Mucosa of descending colon (tissue), 3 donors: Measurements from ENCODE around the gene PTCD1. TPM values are rescaled to one million over a fixed set of nuclear protein-coding genes. Genes with fewer than 3 reads are reported as not detected.
A peak's percentile ranks its signal among the peaks of the same experiment; 100 is the strongest.

Experiments
- ATAC-seq: fragments of 200-7000 bp; cut with Tn5 transposase; one replicate; pipeline ENCODE4 v1.9.1; 2020; ENCODE audit warnings: mild to moderate bottlenecking, moderate library complexity
- DNase-seq, 3 donors: peaks; one replicate each; pipeline ENCODE4 v3.0.0-alpha.2; 2020
- H3K36me3 ChIP-seq: fragments of 200-600 bp; one replicate; pipeline ENCODE4 v1.8.0; 2021; ENCODE audit warnings: low read depth, mild to moderate bottlenecking
- H3K4me1 ChIP-seq: fragments of 200-600 bp; one replicate; pipeline ENCODE4 v1.8.0; 2021; ENCODE audit warnings: low read depth, mild to moderate bottlenecking
- H3K4me3 ChIP-seq: fragments of 200-600 bp; one replicate; pipeline ENCODE4 v1.8.0; 2021; ENCODE audit warnings: mild to moderate bottlenecking
- H3K9me3 ChIP-seq: fragments of 200-600 bp; one replicate; pipeline ENCODE4 v1.8.0; 2021; ENCODE audit warnings: mild to moderate bottlenecking
- intact Hi-C, 2 donors: fragments of 100-400 bp; cut with DNase I in 1 of 2; cut with micrococcal nuclease in 1 of 2; formaldehyde crosslinking; loops; one replicate each; pipeline versions ENCODE4 v1.11.0 to v1.11.1; 2022; cut with DNase I, micrococcal nuclease
- long read RNA-seq, 2 donors: library from polyadenylated mRNA; unstranded; transcript quantifications; one replicate each; pipeline ENCODE4 v2.0.0, GENCODE V29; 2019 to 2021
- total RNA-seq, 3 donors: library from RNA; stranded (reverse); fragmentation: NEBNext Ultra II Directional in 2 of 3; extraction: Animal tissue kit (Norgen Biotek cat#: 25700) in 2 of 3; gene quantifications; one replicate each; pipeline versions ENCODE4 v1.2.1 to v1.2.4, GENCODE V29; 2021 to 2023
- TF ChIP-seq, protein P1 (sequence below): fragments of 200-600 bp; IDR thresholded peaks from one replicate; pipeline ENCODE4 v1.8.0; 2022; ENCODE audit warnings: antibody characterized with exemption, mild to moderate bottlenecking
- donor health status: DM: no; HTN: no; CAD: no; lungs with moderate emphysema.
- donor health status: DM: no; HTN: no; CAD: no.
- donor health status: DM: no; HTN: yes; CAD: no.

Gene PTCD1, protein sequence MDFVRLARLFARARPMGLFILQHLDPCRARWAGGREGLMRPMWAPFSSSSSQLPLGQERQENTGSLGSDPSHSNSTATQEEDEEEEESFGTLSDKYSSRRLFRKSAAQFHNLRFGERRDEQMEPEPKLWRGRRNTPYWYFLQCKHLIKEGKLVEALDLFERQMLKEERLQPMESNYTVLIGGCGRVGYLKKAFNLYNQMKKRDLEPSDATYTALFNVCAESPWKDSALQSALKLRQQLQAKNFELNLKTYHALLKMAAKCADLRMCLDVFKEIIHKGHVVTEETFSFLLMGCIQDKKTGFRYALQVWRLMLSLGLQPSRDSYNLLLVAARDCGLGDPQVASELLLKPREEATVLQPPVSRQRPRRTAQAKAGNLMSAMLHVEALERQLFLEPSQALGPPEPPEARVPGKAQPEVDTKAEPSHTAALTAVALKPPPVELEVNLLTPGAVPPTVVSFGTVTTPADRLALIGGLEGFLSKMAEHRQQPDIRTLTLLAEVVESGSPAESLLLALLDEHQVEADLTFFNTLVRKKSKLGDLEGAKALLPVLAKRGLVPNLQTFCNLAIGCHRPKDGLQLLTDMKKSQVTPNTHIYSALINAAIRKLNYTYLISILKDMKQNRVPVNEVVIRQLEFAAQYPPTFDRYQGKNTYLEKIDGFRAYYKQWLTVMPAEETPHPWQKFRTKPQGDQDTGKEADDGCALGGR
- 1 to 10 TPM; 4.3 to 9.9 (median 6.6) TPM for total RNA-seq
- long read RNA-seq, donor 1, full-length matches to known transcripts: 19 of 28 reads
- long read RNA-seq, donor 1, partial matches to known transcripts: 0 of 28 reads
- long read RNA-seq, donor 1, other reads (novel, unspliced or antisense): 9 of 28 reads
- long read RNA-seq, donor 2, full-length matches to known transcripts: 6 of 7 reads
- long read RNA-seq, donor 2, partial matches to known transcripts: 0 of 7 reads
- long read RNA-seq, donor 2, other reads (novel, unspliced or antisense): 1 of 7 reads

DNA sequence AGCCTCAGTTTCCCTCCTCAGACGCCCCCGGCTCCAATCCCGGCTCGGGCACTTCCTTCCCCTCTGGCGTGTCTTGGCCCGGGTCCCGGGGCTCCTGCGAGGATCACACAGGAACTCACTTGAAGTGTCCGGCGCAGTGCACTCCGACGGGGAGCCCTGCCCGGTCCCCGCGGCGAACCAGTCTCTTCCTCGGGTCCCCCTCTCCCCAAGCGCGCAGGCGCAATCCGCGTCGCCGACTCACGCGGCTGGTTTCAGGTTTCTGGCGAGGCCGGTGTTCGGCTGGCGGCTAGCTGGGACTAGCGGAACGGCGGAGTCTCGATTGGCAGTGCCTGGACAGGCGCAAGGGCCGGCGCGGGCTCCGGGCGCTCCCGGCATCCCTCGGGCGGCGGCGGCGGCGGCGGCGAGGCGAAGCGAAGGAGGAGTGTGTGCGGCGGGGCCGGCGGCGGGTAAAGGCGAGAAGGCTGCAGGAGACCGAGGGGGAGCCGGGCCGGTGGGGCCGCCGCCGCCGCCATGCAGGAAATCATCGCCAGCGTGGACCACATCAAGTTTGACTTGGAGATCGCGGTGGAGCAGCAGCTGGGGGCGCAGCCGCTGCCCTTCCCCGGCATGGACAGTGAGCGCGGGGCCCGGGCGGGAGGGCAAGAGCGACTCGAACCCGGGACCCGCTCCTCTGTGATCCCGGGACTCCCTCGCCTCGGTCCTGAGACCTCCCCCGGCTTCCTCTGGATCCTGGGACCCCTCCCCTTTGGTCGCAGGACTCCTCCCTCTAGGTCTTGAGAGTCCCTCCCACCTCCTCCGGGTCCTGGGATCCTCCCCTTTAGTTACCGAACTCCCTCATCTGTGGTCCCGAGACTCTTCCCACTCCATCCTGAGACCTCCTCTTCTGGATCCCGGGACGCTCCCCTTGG lies at the start of gene PTCD1, which contains the start of gene CPSF4:
Gene PTCD1, minus strand, starts transcription at position 226 of the 908 bp plus-strand sequence. CDS start 3,556 bp downstream, outside the sequence.
Gene CPSF4, plus strand, starts transcription at position 371 of the 908 bp plus-strand sequence. Its CDS starts 140 bp downstream, at position 511.
- intact Hi-C loops: no loop called here
- H3K36me3 ChIP-seq: no peaks in the 10 kb centered on the region
- peak within 1 kb of the TSS; percentile 96 for H3K4me3 ChIP-seq
- H3K9me3 ChIP-seq: no peaks in the 10 kb centered on the region
- TF ChIP-seq, protein P1, sequence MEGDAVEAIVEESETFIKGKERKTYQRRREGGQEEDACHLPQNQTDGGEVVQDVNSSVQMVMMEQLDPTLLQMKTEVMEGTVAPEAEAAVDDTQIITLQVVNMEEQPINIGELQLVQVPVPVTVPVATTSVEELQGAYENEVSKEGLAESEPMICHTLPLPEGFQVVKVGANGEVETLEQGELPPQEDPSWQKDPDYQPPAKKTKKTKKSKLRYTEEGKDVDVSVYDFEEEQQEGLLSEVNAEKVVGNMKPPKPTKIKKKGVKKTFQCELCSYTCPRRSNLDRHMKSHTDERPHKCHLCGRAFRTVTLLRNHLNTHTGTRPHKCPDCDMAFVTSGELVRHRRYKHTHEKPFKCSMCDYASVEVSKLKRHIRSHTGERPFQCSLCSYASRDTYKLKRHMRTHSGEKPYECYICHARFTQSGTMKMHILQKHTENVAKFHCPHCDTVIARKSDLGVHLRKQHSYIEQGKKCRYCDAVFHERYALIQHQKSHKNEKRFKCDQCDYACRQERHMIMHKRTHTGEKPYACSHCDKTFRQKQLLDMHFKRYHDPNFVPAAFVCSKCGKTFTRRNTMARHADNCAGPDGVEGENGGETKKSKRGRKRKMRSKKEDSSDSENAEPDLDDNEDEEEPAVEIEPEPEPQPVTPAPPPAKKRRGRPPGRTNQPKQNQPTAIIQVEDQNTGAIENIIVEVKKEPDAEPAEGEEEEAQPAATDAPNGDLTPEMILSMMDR: no peak
- H3K4me1 ChIP-seq: peaks cover 17% of the 10 kb centered on the region
- peak; percentile 94 to 97 (median 97) for DNase-seq
- ATAC-seq: peak; percentile 99

DNA sequence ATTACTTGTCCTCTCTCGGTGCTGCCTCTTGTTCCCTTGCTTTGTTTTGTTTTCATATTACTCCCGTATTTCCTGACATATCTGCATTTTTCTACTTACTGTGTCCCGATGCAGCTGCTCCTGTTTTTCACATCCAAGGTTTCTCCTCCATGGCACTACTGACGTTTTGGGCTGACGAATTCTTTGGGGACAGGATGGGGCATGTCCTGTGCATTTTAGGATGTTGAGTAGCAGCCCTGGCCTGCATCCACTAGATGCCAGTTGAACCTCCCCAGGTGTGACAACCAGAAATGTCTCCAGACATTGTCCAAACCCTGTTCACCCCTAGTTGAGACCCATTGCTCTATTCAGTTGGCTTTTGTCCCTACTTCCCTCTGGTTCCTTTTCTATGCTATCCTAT lies 46.5 kb upstream of the PTCD1 start:
- intact Hi-C loops: no loop called here
- Histone ChIP-seq H3K4me1 (no peaks in the 10 kb centered on the region), H3K36me3 (no peaks in the 10 kb centered on the region), H3K9me3 (no peaks in the 10 kb centered on the region), H3K4me3 (no peak overlapping the region)
- TF ChIP-seq, protein P1: no peak
- no peak for ATAC-seq
- no peak for DNase-seq

DNA sequence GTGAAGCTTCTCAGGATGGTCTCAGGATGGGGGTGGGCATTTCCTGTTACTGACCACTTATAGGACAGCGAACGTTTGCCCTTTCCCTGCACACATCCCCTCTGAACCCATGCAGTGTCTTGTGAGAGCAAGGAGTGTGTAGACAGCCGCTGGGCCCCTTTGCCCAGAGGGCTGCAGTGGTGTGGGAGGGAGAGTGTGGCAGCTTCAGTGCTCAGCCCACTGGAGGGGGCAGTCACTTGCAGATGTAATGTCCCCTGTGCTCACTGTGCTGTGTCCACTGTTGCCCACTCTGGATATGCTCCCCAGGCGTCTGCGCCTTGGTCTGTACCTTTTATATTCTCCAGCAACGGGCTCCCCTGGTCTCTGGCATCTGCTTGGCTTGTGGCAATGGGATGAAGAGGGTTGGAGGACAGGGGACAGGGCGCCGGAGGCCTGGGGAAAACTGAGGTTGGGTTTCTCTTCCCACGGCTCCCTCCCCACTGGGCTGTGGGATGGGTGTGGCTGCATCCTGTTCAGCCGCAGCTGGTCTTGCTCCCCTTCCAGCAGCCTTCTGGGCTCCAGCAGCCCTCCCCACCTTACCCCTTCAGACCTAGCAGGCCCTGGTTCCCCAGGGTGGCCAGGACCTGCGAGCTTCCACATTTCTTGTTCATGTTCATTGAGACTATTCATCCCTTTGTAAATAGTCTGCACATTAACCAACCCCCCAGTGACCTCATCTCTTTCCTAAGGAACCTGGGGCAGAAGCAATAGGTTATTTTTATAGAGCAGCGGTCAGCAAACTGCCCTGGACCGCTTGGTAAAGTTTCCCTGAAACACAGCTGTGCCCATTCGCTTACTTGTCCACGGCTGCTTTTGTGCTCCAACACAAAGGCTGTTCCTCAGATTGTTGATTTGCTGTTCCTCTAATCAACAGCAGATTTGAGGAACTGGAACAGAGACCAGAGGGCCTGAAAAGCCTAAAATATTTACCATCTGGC lies 40.2 kb upstream of the PTCD1 start:
- TF ChIP-seq, protein P1: no peak
- H3K36me3 ChIP-seq: no peaks in the 10 kb centered on the region
- peaks cover 7% of the 10 kb centered on the region for H3K4me1 ChIP-seq
- intact Hi-C loops: no loop called here
- H3K4me3 ChIP-seq: no peak overlapping the region
- no peaks in the 10 kb centered on the region for H3K9me3 ChIP-seq
- DNase-seq: peak in 1 of 3 donors; percentile 40
- ATAC-seq: peak; percentile 26

DNA sequence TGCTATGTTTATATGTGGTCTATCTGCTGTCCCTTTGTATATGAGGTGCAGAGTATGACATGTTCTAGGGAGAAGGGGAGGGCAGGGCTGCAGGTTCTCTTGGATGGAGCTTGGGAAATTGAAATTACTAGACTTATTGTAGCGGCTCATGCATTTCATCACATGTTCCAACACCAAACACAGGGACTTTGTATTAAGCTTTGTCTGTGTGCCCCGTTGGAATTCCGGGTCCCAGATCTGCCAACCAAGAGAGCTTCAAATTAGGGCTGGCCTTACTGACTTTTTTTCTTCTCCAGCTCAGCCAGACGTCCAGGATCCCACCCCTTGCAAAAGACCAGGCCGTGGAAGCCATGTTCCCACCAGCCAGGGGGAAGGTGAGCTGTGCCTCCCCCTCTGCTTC lies 37.5 kb upstream of the PTCD1 start:
- TF ChIP-seq, protein P1: no peak
- peaks cover 12% of the 10 kb centered on the region for H3K4me1 ChIP-seq
- H3K9me3 ChIP-seq: no peaks in the 10 kb centered on the region
- no peak for ATAC-seq
- intact Hi-C loops: no loop called here
- H3K4me3 ChIP-seq: no peak overlapping the region
- no peaks in the 10 kb centered on the region for H3K36me3 ChIP-seq
- peak in 1 of 3 donors; percentile 21 for DNase-seq
